Psoas muscle (tissue), 8 donors: Measurements from ENCODE around the gene LBHD2. TPM values are rescaled to one million over a fixed set of nuclear protein-coding genes. Genes with fewer than 3 reads are reported as not detected.

Experiments
- ATAC-seq, 4 donors: fragments of 200-7000 bp; cut with Tn5 transposase; one replicate each; pipeline ENCODE4 v1.9.1; 2020; ENCODE audit warnings: moderate library complexity in 3 of 4, mild to moderate bottlenecking in 2 of 4
- DNase-seq, 2 donors: peaks; one replicate each; pipeline ENCODE4 v3.0.0-alpha.2; 2020
- H3K27ac ChIP-seq: fragments of 200-600 bp; one replicate; pipeline ENCODE4 v1.8.0; 2022
- H3K27me3 ChIP-seq, 3 donors: fragments of 200-600 bp in 1 of 3; one replicate each; pipeline versions ENCODE4 v1.6.1 to v1.8.0; 2013 to 2022; ENCODE audit warnings: low read length in 2 of 3, mild to moderate bottlenecking in 2 of 3, moderate library complexity in 1 of 3; ENCODE audit not compliant: insufficient read depth in 3 of 3
- H3K36me3 ChIP-seq, 2 donors: fragments of 200-600 bp in 1 of 2; one replicate each; pipeline versions ENCODE4 v1.6.1 to v1.8.0; 2013 to 2022; ENCODE audit warnings: low read depth in 1 of 2, mild to moderate bottlenecking in 1 of 2, moderate library complexity in 1 of 2; ENCODE audit not compliant: insufficient read depth in 1 of 2
- H3K4me1 ChIP-seq: fragments of 200-600 bp; one replicate; pipeline ENCODE4 v1.8.0; 2022
- H3K4me3 ChIP-seq: fragments of 200-600 bp; one replicate; pipeline ENCODE4 v1.8.0; 2022; ENCODE audit warnings: mild to moderate bottlenecking
- H3K9me3 ChIP-seq: fragments of 200-600 bp; one replicate; pipeline ENCODE4 v1.8.0; 2022
- WGBS, 3 donors: extraction: QIAGEN DNeasy Blood & Tissue Kit; methylation state at CpG; one replicate each; pipeline versions ENCODE4 v1.1.6 to v1.1.7; 2013; 5-methylcytosine and 5-hydroxymethylcytosine counted together
- intact Hi-C, 2 donors: fragments of 100-400 bp; cut with DNase I; formaldehyde crosslinking; loops; one replicate each; pipeline versions ENCODE4 v1.11.0 to v1.14.2; 2022
- polyA plus RNA-seq, 3 donors: library from polyadenylated mRNA; stranded (reverse); fragments of 200-250 nt; gene quantifications; one replicate each; pipeline ENCODE4 v1.2.3, GENCODE V29; 2013
- total RNA-seq, 4 donors: library from RNA; stranded (reverse); fragmentation: NEBNext Ultra II Directional in 2 of 4; extraction: Animal tissue kit (Norgen Biotek cat#: 25700) in 2 of 4; gene quantifications; one replicate each; pipeline versions ENCODE4 v1.2.1 to v1.2.4, GENCODE V29; 2021 to 2023
- TF ChIP-seq, protein P1 (sequence below): fragments of 200-600 bp; IDR thresholded peaks from one replicate; pipeline ENCODE4 v1.8.0; 2022; ENCODE audit warnings: antibody characterized with exemption
- donor health status: healthy with polysubstance abuse.
- donor health status: DM: no; HTN: no; CAD: no; lungs with moderate emphysema.
- donor health status: Bipolar disorder and iron deficiency.
- donor health status: healthy.
- donor health status: DM: yes; HTN: yes; CAD: no.
- donor health status: DM: no; HTN: no; CAD: no.
- donor health status: DM: no; HTN: no; CAD: no.
- donor health status: DM: yes; HTN: yes; CAD: no.

Gene LBHD2
- total and polyA plus RNA-seq, 7 donors, result not detected

DNA sequence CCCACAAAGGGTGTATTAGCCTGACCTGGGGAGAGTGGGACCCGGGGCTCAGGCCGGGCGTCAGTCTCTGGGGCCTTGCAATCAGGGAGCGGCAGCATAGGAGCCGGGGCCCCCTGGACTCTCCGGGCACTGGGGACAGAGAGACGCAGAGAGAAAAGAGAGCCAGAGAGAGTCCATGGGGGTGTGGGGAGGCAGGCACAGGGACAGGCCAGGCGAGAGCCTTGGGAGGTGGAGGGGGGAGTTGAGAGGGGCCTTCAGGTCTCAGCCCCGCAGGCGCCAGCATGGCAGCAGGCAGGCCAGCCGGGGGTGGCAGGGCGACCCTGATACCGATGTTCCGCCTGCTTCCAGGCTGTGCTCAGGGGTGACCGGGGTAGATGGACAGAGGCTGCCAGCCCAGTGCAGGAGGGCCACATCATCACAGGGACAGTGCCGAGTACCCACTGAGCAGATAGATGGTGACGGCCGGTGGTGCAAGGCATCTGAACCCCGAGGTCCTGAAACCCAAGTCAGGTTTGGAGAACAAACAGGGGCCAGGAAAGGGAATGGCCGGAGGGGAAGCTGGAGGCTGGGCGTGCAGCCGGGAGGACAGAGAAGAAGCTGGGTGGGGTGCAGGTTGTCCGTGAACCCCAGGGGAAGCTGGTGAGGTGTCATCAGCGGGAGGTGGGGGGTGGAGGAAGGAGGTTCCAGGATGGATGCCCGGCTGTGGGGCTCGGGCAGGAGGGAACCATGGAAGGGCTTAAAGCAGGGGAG lies 13.4 kb downstream of the LBHD2 start:
- intact Hi-C loops, result no loop called here
- Histone ChIP-seq H3K27me3 (peaks cover 0 to 39% (median 9%) of the 10 kb centered on the region in 3 donors), H3K27ac (no peak overlapping the region), H3K4me1 (no peaks in the 10 kb centered on the region), H3K36me3 (no peaks in the 10 kb centered on the region), H3K9me3 (peaks cover 4% of the 10 kb centered on the region), H3K4me3 (no peak overlapping the region)
- DNase-seq (no peak), ATAC-seq (no peak)
- WGBS, 3 donors, result 81 to 86% (median 83%) methylated on average over 25 to 26 of the region's 26 CpGs
- TF ChIP-seq, protein P1, sequence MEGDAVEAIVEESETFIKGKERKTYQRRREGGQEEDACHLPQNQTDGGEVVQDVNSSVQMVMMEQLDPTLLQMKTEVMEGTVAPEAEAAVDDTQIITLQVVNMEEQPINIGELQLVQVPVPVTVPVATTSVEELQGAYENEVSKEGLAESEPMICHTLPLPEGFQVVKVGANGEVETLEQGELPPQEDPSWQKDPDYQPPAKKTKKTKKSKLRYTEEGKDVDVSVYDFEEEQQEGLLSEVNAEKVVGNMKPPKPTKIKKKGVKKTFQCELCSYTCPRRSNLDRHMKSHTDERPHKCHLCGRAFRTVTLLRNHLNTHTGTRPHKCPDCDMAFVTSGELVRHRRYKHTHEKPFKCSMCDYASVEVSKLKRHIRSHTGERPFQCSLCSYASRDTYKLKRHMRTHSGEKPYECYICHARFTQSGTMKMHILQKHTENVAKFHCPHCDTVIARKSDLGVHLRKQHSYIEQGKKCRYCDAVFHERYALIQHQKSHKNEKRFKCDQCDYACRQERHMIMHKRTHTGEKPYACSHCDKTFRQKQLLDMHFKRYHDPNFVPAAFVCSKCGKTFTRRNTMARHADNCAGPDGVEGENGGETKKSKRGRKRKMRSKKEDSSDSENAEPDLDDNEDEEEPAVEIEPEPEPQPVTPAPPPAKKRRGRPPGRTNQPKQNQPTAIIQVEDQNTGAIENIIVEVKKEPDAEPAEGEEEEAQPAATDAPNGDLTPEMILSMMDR, result no peak

DNA sequence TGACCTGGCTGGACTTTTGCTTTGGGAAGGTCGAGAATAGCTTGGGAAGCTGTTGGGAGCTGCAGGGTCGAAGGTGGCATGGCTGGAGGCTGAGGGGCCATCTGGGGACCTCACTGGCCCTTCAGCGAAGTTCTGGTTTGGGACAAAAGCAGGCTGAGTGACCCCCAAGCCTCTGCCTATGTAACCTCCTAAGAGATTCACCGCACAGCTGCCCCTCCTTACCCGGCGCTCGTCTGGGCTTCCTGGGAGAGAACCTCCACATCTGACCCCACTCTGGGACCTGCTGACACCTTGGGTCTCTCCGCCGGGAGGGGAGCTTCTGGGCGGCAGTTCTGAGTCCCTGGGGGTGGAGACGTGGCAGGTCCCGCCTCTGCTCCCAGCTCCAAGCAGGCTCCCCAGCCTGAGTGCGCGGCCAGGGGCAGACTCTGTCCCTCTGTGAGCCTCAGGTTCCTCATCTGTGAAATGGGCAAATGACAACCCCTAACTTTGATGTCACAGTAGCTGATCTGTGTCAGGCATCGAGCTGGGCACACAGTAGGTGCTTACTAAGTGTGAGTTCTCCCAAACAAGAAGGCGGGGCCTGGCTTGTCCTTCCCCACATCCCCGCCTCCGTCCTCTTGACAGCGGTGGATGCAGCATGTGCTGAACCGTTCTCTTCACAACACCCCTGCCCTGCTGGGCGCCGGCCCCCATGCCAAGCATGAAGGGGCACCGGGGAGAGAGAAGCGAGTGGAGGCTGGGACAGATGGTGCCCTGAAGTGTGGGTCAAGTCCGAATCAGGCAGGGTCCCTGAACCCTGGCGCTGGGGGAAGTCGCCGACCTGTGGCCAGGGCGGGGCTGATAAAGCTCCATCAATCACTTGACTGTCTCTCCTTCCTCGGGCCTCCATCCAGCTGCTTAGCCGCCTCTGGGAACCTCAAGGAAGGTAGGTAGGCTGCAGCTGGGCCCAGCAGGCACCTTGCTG lies 14.3 kb downstream of the LBHD2 start:
- peaks cover 0 to 47% (median 15%) of the 10 kb centered on the region in 3 donors for H3K27me3 ChIP-seq
- H3K4me1 ChIP-seq, result peaks cover 2% of the 10 kb centered on the region
- H3K36me3 ChIP-seq, result no peaks in the 10 kb centered on the region
- ATAC-seq, result no peak
- H3K4me3 ChIP-seq, result no peak overlapping the region
- WGBS, 3 donors, result 74 to 84% (median 80%) methylated on average over 30 to 31 of the region's 31 CpGs
- intact Hi-C loops, result no loop called here
- peaks cover 4% of the 10 kb centered on the region for H3K9me3 ChIP-seq
- TF ChIP-seq, protein P1, result no peak
- DNase-seq, result no peak
- no peak overlapping the region for H3K27ac ChIP-seq

DNA sequence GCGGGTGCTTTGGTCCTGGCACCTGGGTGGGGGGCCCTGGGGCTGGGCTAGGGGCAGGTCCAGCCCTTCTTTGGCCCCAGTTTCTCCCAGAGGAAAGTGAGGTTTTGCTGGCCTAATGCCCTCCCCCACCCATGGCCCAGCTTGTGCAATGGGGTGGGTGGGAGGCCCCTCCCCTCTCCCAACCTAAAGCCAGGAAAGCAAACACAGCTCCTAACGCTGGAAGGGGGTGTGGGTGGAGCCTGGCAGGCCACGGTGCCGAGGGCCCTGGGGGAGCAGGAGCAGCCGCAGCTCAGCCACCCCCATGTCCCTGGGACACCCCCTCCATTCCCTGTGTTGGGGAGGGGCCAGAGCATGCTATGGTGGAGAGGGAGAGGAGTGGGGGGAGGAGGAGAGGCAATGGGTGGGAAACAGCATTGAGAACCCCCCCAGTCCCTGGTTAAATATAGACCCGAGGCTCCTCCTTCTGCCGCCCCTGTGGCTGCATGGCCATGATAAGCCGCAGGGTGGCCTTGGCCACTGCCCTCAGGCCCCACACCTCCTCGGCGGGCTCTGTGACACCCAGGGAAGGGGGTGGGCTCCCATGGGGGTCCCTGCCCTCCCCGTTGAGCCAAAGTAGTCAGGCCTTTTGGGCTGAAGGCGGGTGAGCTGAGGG lies 15.2 kb downstream of the LBHD2 start:
- 67 to 78% (median 74%) methylated on average over 11 to 12 of the region's 12 CpGs for WGBS, 3 donors
- Histone ChIP-seq H3K4me1 (peaks cover 6% of the 10 kb centered on the region), H3K27ac (no peak overlapping the region), H3K9me3 (peaks cover 4% of the 10 kb centered on the region), H3K27me3 (peaks cover 0 to 56% (median 18%) of the 10 kb centered on the region in 3 donors), H3K36me3 (no peaks in the 10 kb centered on the region), H3K4me3 (no peak overlapping the region)
- intact Hi-C loops, result no loop called here
- TF ChIP-seq, protein P1, result no peak
- ATAC-seq (no peak), DNase-seq (no peak)

DNA sequence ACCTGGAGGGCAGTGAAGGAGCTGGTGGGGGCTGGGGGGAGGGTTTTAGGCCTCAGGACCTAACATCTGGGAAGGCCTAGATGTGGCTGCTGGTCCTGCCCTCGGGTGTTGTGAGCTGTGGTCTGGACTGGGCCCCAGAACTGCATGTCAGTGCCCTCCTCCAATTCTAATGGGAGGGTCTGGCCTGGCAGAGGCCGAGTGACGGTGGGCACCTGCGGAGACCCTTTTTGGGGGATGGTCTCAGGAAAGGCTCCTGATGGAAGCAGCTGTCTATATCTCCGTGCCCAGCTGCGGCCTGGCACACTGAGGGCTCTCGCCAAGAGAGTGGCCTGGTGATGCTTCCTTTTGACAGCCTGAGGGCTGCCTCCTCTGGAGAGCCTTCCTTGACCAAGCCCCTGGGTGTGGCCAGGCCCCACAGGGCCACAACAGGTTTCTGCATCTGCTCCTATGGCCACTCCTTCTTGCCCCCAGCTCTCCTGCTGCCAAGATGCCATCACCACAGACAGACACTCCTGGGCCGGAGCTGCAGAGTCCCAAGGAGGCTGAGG lies 15.8 kb downstream of the LBHD2 start:
- Histone ChIP-seq H3K27ac (no peak overlapping the region), H3K36me3 (no peaks in the 10 kb centered on the region), H3K27me3 (peaks cover 0 to 62% (median 19%) of the 10 kb centered on the region in 3 donors), H3K9me3 (peaks cover 4% of the 10 kb centered on the region), H3K4me3 (no peak overlapping the region), H3K4me1 (peaks cover 10% of the 10 kb centered on the region)
- intact Hi-C loops, result no loop called here
- no peak for ATAC-seq
- no peak for DNase-seq
- TF ChIP-seq, protein P1, result no peak
- WGBS, 3 donors, result 82 to 95% (median 89%) methylated on average over 7 to 8 of the region's 8 CpGs
